Gastrocnemius medialis (tissue), 4 donors: Measurements from ENCODE around the gene MAGEB10. TPM values are rescaled to one million over a fixed set of nuclear protein-coding genes. Genes with fewer than 3 reads are reported as not detected.
"Not testable (repeated sequence)": the region's sequence is repeated elsewhere in the genome, so short reads cannot be mapped to it uniquely, and the experiment has no call there.

Experiments
- ATAC-seq, 2 donors: fragments of 150-250 bp; one replicate each; pipeline ENCODE4 v1.9.1; 2016
- DNase-seq, 2 donors: peaks; one replicate each; pipeline ENCODE4 v3.0.0-alpha.2; 2019
- H3K27ac ChIP-seq, 4 donors: fragments of 200-600 bp; sonication (generic); 1 replicate in 1 of 4; 2 replicates in 3 of 4; pipeline ENCODE4 v1.5.1; 2016 to 2018; ENCODE audit warnings: mild to moderate bottlenecking in 2 of 4, moderate library complexity in 1 of 4
- H3K27me3 ChIP-seq, 3 donors: fragments of 200-600 bp; sonication (generic) in 2 of 3; 1 replicate in 1 of 3; 2 replicates in 2 of 3; pipeline versions ENCODE4 v1.5.1 to v1.6.0; 2016 to 2019; ENCODE audit warnings: mild to moderate bottlenecking in 1 of 3, moderate library complexity in 1 of 3
- H3K36me3 ChIP-seq, 2 donors: fragments of 200-600 bp; sonication (generic) in 1 of 2; one replicate each; pipeline ENCODE4 v1.5.1; 2017 to 2018
- H3K4me1 ChIP-seq, 2 donors: fragments of 200-600 bp; sonication (generic) in 1 of 2; one replicate each; pipeline ENCODE4 v1.5.1; 2016 to 2017; ENCODE audit warnings: mild to moderate bottlenecking in 2 of 2
- H3K4me3 ChIP-seq, 4 donors: fragments of 200-600 bp; sonication (generic) in 3 of 4; 1 replicate in 1 of 4; 2 replicates in 3 of 4; pipeline ENCODE4 v1.5.1; 2016 to 2019; ENCODE audit warnings: mild to moderate bottlenecking in 2 of 4
- H3K9me3 ChIP-seq, 3 donors: fragments of 200-600 bp; sonication (generic) in 2 of 3; 1 replicate in 1 of 3; 2 replicates in 2 of 3; pipeline ENCODE4 v1.5.1; 2016 to 2019
- POLR2A ChIP-seq, 2 donors: fragments of 450-650 bp; IDR thresholded peaks; one replicate each; pipeline ENCODE4 v1.6.1; 2017; ENCODE audit warnings: antibody characterized with exemption in 2 of 2, mild to moderate bottlenecking in 2 of 2, moderate library complexity in 2 of 2
- in situ Hi-C, 4 donors: fragments of 200-750 bp; cut with MboI; loops; one replicate each; pipeline versions ENCODE4 v1.15.0 to v1.8.0; 2017; ENCODE audit warnings: low sequenced_read_pairs in 4 of 4
- intact Hi-C: fragments of 100-400 bp; cut with DNase I; formaldehyde crosslinking; loops from one replicate; pipeline ENCODE4 v1.15.1; 2023; ENCODE audit warnings: low total_unique reads
- total RNA-seq, 4 donors: library from RNA; depleted of rRNA; stranded (reverse); fragments of >200 nt; gene quantifications; one replicate each; pipeline versions ENCODE4 v1.1.0 to v1.2.3, GENCODE V29; 2016
- TF ChIP-seq, protein P1 (sequence below), 5 experiments: fragments of 450-650 bp in 3 of 5; fragments of 200-600 bp in 2 of 5; sonication (generic) in 2 of 5; IDR thresholded peaks in 4 of 5; conservative IDR thresholded peaks in 1 of 5; 1 replicate in 4 of 5; 2 replicates in 1 of 5; pipeline ENCODE4 v1.5.1; 2016 to 2019; ENCODE audit warnings: antibody characterized with exemption in 5 of 5, mild to moderate bottlenecking in 3 of 5, moderate library complexity in 3 of 5

MAGEB10 gene
- total RNA-seq, 4 donors from 2014 or later, result not detected

DNA sequence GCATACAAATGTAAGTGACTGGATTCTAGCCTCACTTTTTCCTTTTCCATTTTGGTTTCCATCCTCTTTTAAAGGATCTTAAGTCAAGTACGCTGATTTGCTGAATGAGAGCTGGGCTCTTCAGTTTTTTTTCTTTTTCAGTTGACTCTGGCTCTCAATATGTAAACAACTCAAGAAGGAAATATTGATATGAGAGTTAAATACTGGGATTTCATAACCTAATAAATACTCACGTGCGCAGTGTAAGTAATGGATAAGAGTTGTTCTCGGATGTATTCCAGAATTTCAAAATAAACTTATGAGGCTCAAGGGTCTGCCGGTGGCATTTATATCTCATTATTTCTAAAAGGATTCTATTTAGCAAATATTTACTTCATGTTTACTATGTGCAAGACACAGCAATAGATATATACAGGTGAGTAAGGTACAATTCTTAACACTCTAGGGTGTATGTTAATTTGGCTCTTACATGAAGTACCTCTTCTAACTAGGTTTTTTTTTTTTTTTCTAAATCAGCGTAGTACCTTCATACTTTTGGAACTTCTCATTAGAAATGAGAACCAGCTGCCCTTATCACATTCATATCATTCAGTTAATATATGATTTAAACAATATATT, 11.0 kb upstream of the MAGEB10 start:
- TF ChIP-seq POLR2A (IDR thresholded peaks at IDR 0.05), result no peak
- TF ChIP-seq, protein P1, sequence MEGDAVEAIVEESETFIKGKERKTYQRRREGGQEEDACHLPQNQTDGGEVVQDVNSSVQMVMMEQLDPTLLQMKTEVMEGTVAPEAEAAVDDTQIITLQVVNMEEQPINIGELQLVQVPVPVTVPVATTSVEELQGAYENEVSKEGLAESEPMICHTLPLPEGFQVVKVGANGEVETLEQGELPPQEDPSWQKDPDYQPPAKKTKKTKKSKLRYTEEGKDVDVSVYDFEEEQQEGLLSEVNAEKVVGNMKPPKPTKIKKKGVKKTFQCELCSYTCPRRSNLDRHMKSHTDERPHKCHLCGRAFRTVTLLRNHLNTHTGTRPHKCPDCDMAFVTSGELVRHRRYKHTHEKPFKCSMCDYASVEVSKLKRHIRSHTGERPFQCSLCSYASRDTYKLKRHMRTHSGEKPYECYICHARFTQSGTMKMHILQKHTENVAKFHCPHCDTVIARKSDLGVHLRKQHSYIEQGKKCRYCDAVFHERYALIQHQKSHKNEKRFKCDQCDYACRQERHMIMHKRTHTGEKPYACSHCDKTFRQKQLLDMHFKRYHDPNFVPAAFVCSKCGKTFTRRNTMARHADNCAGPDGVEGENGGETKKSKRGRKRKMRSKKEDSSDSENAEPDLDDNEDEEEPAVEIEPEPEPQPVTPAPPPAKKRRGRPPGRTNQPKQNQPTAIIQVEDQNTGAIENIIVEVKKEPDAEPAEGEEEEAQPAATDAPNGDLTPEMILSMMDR (IDR thresholded peaks at IDR 0.05 in 4 of 5, conservative IDR thresholded peaks at IDR 0.05 in 1 of 5), result no peak
- no peak overlapping the region for H3K4me3 ChIP-seq
- no peak overlapping the region for H3K27ac ChIP-seq
- intact Hi-C loops (no loop called here), in situ Hi-C loops (no loop called here)
- ATAC-seq (no peak), DNase-seq (no peak)
- no peaks in the 10 kb centered on the region for H3K27me3 ChIP-seq
- H3K4me1 ChIP-seq, result no peaks in the 10 kb centered on the region
- H3K9me3 ChIP-seq, result no peaks in the 10 kb centered on the region
- H3K36me3 ChIP-seq, result no peaks in the 10 kb centered on the region

DNA sequence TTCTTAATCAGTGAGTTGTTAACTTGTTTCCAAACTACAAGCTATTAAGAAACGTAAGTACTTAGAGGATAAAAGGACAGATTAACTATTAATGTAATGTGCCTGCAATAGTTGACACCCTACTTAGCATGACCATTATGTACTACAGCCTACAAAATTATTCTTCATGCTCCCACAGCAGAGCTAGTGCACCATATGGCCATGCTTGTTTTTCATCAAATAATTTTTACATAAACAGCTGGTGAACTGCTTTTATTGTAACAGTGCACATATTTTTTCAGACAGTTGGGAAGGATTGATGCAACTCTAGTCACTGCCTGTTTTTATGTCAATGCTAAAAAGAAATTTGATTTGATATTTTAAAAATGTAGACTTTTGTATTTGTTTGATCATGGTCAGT, 10.2 kb upstream of the MAGEB10 start:
- DNase-seq, result no peak
- ATAC-seq, result no peak
- no peaks in the 10 kb centered on the region for H3K9me3 ChIP-seq
- intact Hi-C loops, result no loop called here
- no peak overlapping the region for H3K4me3 ChIP-seq
- no peak overlapping the region for H3K27ac ChIP-seq
- H3K4me1 ChIP-seq, result no peaks in the 10 kb centered on the region
- H3K27me3 ChIP-seq, result no peaks in the 10 kb centered on the region
- in situ Hi-C loops, result no loop called here
- no peak for TF ChIP-seq POLR2A (IDR thresholded peaks at IDR 0.05)
- TF ChIP-seq, protein P1 (IDR thresholded peaks at IDR 0.05 in 4 of 5, conservative IDR thresholded peaks at IDR 0.05 in 1 of 5), result no peak
- H3K36me3 ChIP-seq, result no peaks in the 10 kb centered on the region

DNA sequence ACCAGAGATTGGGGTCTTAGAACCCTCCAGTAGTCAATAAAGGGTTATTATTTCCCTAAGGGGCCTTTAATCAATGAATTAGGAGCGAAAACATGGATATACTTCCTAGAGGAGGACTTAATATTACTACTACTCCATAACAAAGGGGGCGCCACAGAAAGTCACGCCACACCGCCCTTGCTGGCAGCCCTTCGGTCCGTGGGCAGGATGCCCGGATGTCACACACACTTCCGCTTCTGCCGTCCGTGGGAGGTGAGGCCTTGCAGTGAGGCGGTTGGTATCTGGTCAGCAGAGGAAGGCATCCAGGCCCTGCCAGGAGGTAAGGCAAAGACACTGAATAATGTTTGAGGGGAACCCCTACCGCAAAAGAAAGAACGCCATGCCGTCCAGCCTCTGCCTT, 436 bp downstream of the MAGEB10 start:
- Histone ChIP-seq H3K4me1 (no peaks in the 10 kb centered on the region), H3K9me3 (no peaks in the 10 kb centered on the region), H3K4me3 (no peak overlapping the region), H3K27me3 (no peaks in the 10 kb centered on the region), H3K36me3 (no peaks in the 10 kb centered on the region), H3K27ac (no peak overlapping the region)
- TF ChIP-seq, protein P1 (IDR thresholded peaks at IDR 0.05 in 4 of 5, conservative IDR thresholded peaks at IDR 0.05 in 1 of 5), result no peak
- no peak for TF ChIP-seq POLR2A (IDR thresholded peaks at IDR 0.05)
- DNase-seq, result no peak
- ATAC-seq, result no peak
- intact Hi-C loops, result no loop called here
- in situ Hi-C loops, result no loop called here

DNA sequence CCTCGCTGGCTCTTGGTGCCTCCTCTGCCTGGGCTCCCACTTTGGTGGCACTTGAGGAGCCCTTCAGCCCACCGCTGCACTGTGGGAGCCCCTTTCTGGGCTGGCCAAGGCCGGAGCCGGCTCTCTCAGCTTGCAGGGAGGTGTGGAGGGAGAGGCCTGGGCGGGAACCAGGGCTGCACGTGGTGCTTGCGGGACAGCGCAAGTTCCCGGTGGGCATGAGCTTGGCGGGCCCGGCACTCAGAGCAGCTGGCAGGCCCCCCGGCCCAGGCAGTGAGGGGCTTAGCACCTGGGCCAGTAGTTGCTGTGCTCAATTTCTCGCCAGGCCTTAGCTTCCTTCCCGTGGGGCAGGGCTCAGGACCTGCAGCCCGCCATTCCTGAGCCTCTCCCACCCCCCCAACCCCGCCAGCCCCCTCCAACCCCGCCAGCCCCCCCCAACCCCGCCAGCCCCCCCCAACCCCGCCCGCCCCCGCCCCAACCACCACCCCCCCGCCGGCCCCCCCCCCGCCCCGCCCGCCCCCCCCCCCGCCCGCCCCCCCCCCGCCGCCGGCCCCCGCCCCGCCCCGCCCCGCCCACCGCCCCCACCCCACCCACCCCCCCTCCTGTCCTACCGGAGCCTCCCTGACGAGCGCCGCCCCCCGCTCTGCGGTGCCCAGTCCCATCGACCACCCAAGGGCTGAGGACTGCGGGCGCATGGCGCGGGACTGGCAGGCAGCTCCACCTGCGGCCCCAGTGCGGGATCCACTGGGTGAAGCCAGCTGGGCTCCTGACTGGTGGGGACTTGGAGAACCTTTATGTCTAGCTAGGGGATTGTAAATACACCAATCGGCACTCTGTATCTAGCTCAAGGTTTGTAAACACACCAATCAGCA, 1.4 kb downstream of the MAGEB10 start:
- in situ Hi-C loops, ATAC-seq, H3K27me3 ChIP-seq: not testable (repeated sequence)

DNA sequence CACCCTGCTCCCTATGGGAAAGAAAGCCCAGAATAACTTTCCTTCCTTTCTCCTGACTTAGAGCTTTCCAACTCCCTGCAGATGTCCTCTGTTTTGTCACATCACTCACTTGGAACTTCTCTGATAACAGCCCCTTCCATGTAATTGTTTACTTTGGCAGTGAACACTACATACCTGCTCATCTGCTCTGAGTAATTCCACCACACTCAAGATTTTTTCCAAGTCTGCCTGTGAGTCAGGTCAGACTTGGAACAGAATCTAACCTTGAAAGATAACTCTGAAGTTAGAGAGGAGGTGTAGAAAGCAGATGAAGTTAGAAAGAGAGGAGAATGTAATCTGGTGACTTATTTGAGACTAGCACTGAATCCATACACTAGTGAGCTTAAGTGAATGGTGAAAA, 7.4 kb downstream of the MAGEB10 start:
- intact Hi-C loops (no loop called here), in situ Hi-C loops (no loop called here)
- no peak overlapping the region for H3K27ac ChIP-seq
- H3K9me3 ChIP-seq, result no peaks in the 10 kb centered on the region
- H3K36me3 ChIP-seq, result no peaks in the 10 kb centered on the region
- TF ChIP-seq, protein P1 (IDR thresholded peaks at IDR 0.05 in 4 of 5, conservative IDR thresholded peaks at IDR 0.05 in 1 of 5), result no peak
- TF ChIP-seq POLR2A (IDR thresholded peaks at IDR 0.05), result no peak
- H3K27me3 ChIP-seq, result no peaks in the 10 kb centered on the region
- H3K4me1 ChIP-seq, result no peaks in the 10 kb centered on the region
- no peak for DNase-seq
- no peak overlapping the region for H3K4me3 ChIP-seq
- ATAC-seq, result no peak

More for the DNA sequence above, 1.4 kb downstream of the MAGEB10 start:
- intact Hi-C loops, H3K27ac ChIP-seq, H3K4me1 ChIP-seq, H3K36me3 ChIP-seq, DNase-seq, H3K4me3 ChIP-seq, H3K9me3 ChIP-seq: not testable (repeated sequence)
